Ishikawa (cell line): Measurements from ENCODE around the gene OARD1.

ENCODE experiments used
- CEBPB ChIP-seq: IDR thresholded peaks from 2 replicates; pipeline ENCODE4 v1.6.1; 2012
- CREB1 ChIP-seq: IDR thresholded peaks from 2 replicates; pipeline ENCODE4 v1.6.1; 2012; ENCODE audit warnings: low read depth
- EGR1 ChIP-seq: IDR thresholded peaks from 2 replicates; pipeline ENCODE4 v1.6.1; 2012
- EP300 ChIP-seq: IDR thresholded peaks from 2 replicates; pipeline ENCODE4 v1.6.1; 2012; ENCODE audit warnings: borderline replicate concordance
- FOXM1 ChIP-seq: IDR thresholded peaks from 2 replicates; pipeline ENCODE4 v1.6.1; 2012; ENCODE audit warnings: low read depth, borderline replicate concordance
- NFIC ChIP-seq: IDR thresholded peaks from 2 replicates; pipeline ENCODE4 v1.6.1; 2012
- RAD21 ChIP-seq: IDR thresholded peaks from 2 replicates; pipeline ENCODE4 v1.6.1; 2012; ENCODE audit warnings: low read depth
- TAF1 ChIP-seq: IDR thresholded peaks from 2 replicates; pipeline ENCODE4 v1.6.1; 2012; ENCODE audit warnings: low read depth, mild to moderate bottlenecking
- TCF12 ChIP-seq: IDR thresholded peaks from 2 replicates; pipeline ENCODE4 v1.6.1; 2012; ENCODE audit warnings: low read depth
- TEAD4 ChIP-seq: IDR thresholded peaks from 2 replicates; pipeline ENCODE4 v1.6.1; 2012
- YY1 ChIP-seq: IDR thresholded peaks from 2 replicates; pipeline ENCODE4 v1.6.1; 2012; ENCODE audit warnings: low read depth
- ZBTB7A ChIP-seq: IDR thresholded peaks from 2 replicates; pipeline ENCODE4 v1.6.1; 2012; ENCODE audit warnings: low read depth
- TF ChIP-seq, protein P1 (sequence below): IDR thresholded peaks from 2 replicates; pipeline ENCODE4 v1.6.1; 2012
- TF ChIP-seq, protein P2 (sequence below): IDR thresholded peaks from 2 replicates; pipeline ENCODE4 v1.6.1; 2012; ENCODE audit warnings: low read depth, mild to moderate bottlenecking
- TF ChIP-seq, protein P3 (sequence below): IDR thresholded peaks from 2 replicates; pipeline ENCODE4 v1.6.1; 2012

The OARD1 gene

DNA sequence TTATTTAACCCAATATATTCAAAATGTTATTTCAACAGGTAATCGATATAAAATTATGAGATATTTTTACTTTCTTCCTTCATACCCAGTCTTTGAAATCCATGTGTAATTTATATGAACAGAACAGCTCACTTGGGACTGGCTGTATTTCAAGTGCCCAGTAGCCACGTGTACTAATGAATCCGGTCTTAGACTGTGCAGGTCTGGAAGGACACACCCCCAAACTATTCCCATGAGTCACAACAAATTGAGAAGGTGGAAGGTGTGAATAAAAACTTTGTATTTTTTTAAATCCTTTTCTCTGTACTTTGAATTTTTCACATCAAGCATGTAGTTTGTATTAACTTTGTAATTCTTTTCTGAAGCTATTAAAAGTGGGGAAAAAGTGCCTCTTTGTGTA is 36.0 kb downstream of the OARD1 start:
- no peak for TF ChIP-seq RAD21
- TF ChIP-seq, protein P1, sequence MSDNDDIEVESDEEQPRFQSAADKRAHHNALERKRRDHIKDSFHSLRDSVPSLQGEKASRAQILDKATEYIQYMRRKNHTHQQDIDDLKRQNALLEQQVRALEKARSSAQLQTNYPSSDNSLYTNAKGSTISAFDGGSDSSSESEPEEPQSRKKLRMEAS, result peak; percentile 69
- no peak for TF ChIP-seq YY1

DNA sequence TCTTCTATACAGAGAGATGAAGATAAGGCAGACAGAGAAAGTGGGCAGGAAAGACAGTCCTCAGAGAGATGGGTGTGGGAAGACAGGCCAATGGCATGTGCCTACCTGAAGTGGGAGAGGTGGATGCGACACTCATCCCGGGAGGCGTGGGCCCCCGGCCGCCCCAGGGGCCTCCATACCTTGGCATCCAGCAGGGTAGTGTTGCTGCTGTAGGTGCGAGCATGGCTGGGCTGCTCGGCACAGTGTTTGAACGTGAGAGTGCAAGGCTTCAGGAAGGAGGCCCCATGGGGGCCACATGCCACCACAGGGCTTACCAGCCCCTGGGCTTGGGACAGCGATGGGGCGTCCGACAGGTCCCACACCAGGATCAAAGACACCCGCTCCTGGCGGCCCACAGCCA is 38.4 kb downstream of the OARD1 start:
- TF ChIP-seq TAF1, result no peak
- TF ChIP-seq NFIC, result no peak
- TF ChIP-seq YY1, result no peak
- TF ChIP-seq CREB1, result no peak
- TF ChIP-seq, protein P2, sequence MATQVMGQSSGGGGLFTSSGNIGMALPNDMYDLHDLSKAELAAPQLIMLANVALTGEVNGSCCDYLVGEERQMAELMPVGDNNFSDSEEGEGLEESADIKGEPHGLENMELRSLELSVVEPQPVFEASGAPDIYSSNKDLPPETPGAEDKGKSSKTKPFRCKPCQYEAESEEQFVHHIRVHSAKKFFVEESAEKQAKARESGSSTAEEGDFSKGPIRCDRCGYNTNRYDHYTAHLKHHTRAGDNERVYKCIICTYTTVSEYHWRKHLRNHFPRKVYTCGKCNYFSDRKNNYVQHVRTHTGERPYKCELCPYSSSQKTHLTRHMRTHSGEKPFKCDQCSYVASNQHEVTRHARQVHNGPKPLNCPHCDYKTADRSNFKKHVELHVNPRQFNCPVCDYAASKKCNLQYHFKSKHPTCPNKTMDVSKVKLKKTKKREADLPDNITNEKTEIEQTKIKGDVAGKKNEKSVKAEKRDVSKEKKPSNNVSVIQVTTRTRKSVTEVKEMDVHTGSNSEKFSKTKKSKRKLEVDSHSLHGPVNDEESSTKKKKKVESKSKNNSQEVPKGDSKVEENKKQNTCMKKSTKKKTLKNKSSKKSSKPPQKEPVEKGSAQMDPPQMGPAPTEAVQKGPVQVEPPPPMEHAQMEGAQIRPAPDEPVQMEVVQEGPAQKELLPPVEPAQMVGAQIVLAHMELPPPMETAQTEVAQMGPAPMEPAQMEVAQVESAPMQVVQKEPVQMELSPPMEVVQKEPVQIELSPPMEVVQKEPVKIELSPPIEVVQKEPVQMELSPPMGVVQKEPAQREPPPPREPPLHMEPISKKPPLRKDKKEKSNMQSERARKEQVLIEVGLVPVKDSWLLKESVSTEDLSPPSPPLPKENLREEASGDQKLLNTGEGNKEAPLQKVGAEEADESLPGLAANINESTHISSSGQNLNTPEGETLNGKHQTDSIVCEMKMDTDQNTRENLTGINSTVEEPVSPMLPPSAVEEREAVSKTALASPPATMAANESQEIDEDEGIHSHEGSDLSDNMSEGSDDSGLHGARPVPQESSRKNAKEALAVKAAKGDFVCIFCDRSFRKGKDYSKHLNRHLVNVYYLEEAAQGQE, result no peak

DNA sequence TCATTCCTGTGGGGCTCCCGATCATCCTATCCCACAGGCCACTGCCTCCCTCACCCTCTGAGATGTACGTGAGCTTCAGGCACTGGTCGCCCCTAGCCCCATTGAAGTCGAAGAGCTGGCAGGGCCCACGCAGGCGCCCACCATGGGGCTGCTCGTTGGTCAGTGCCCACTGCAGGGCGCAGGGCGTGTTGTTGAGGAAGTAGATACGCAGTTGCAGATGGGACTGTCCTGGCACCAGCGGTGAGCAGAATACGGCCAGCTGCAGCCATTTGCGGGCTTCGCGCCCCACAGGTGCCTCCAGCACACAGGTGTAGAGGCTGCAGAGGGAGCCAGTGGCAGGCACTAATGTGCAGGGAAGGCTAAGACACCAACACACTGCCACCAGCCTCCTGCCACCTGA is 39.3 kb downstream of the OARD1 start:
- TF ChIP-seq TCF12 (no peak), FOXM1 (no peak), EGR1 (no peak), CREB1 (no peak), EP300 (no peak), TAF1 (no peak), YY1 (no peak), CEBPB (no peak), NFIC (no peak), ZBTB7A (no peak), TEAD4 (no peak), RAD21 (no peak)
- TF ChIP-seq, protein P3, sequence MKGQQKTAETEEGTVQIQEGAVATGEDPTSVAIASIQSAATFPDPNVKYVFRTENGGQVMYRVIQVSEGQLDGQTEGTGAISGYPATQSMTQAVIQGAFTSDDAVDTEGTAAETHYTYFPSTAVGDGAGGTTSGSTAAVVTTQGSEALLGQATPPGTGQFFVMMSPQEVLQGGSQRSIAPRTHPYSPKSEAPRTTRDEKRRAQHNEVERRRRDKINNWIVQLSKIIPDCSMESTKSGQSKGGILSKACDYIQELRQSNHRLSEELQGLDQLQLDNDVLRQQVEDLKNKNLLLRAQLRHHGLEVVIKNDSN, result no peak
- TF ChIP-seq, protein P1, result no peak
- TF ChIP-seq, protein P2, result no peak

DNA sequence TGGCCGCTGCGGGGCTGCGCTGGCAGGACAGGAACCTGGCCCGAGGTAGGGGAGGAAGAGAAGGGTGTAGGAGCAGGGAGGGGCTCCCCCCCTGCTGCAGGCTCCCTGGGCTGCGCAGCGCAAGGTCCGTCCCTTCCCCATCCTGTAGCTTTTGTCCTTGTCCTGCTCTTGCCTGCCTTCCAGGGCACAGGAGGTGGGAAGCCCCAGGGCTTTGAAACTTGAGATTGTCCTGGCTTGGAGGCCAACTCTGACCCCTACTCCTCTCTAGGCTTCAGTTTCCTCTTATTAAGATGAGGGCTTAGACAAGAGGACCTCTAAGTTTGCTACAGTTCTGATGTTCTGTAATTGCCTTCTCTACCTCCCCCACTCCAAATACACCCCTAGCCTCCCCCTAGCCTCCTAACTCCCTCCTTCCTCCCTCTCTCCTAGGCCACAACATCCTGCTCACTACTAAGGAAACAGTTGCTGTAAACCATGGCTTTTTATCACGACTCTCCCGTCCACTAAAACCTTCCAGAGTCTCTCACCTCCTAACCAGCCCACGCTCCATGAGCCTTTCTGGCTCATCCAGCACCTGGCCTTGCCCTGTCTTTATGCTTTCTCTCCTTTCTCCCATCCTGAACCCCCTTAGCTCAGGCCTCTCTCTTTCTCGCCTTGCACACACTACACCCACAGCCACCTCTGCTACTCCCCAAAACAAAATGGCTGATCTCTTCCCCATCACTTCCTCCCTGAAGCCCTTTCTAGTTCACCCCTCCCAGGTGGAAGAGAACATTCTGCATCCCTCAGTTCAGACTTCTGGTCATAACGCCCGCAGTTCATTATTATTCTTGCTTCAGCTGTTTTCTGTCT is 43.4 kb downstream of the OARD1 start:
- TF ChIP-seq TCF12, result no peak
- no peak for TF ChIP-seq NFIC
- no peak for TF ChIP-seq TAF1
- TF ChIP-seq, protein P3, result no peak
- no peak for TF ChIP-seq RAD21
- TF ChIP-seq YY1, result 0 out of 2 replicates have a peak, but pooled peaks have one; percentile 7
- TF ChIP-seq, protein P1, result no peak
- TF ChIP-seq CREB1, result no peak

DNA sequence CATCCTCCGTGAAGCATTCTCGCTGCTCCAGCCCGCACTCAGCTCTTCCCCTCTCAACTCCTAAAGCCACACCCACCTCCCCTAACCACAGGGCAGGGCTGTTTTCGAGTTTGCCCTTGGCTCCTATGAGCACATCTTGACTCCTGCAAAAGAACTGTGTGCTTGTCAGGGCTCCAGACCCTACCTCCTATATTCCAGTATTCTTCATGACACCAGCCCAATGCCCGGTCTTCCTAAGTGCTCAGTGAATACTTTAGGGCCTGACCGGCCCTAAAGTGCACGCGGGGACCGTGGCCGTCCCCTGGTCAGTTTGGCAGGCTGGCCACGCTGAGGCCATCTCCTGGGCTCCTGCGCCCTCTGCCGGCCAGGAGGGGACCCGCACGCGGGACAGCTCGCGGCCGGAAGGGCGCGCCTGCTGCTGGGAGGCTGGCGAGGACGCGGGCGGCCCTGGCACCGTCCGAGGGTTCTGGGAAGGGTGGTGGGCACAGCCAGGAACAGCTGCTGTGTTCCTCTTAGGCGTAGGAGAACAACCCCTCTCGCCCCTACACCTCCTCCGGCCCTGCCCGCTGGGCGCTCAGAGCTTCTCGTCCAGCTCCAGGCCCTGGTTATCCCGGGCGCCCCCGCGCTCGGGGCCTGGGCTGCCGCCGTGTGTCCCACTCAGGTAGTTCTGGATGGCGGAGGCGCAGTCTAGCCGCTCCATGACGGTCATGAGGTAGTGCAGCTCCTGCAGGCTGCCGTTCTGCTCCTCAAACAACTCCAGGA is 44.2 kb downstream of the OARD1 start:
- TF ChIP-seq RAD21, result peak; percentile 91
- TF ChIP-seq EGR1, result no peak
- TF ChIP-seq CEBPB, result no peak
- no peak for TF ChIP-seq ZBTB7A
- TF ChIP-seq TEAD4, result 0 out of 2 replicates have a peak, but pooled peaks have one; percentile 10
- TF ChIP-seq, protein P2, result no peak
- TF ChIP-seq, protein P1, result peak; percentile 68
- 0 out of 2 replicates have a peak, but pooled peaks have one; percentile 4 for TF ChIP-seq YY1
- TF ChIP-seq, protein P3, result no peak
- no peak for TF ChIP-seq FOXM1
